Peyer's patch (tissue), 4 donors: ENCODE data around the gene PBRM1. TPM values are rescaled to one million over a fixed set of nuclear protein-coding genes. Genes with fewer than 3 reads are reported as not detected.

Source experiments
- DNase-seq, 3 donors: peaks; one replicate each; pipeline ENCODE4 v3.0.0-alpha.2; 2017 to 2019
- H3K27ac ChIP-seq, 4 donors: fragments of 200-600 bp; sonication (generic); one replicate each; pipeline ENCODE4 v1.5.1; 2016 to 2019
- H3K27me3 ChIP-seq, 2 donors: fragments of 200-600 bp; sonication (generic); one replicate each; pipeline ENCODE4 v1.5.1; 2019
- H3K36me3 ChIP-seq, 3 donors: fragments of 200-600 bp; sonication (generic); one replicate each; pipeline ENCODE4 v1.5.1; 2016 to 2019
- H3K4me1 ChIP-seq, 4 donors: fragments of 200-600 bp; sonication (generic); one replicate each; pipeline ENCODE4 v1.5.1; 2016 to 2019
- H3K4me3 ChIP-seq, 4 donors: fragments of 200-600 bp; sonication (generic); 1 replicate in 3 of 4; 2 replicates in 1 of 4; pipeline ENCODE4 v1.5.1; 2016 to 2019; ENCODE audit warnings: mild to moderate bottlenecking in 1 of 4
- H3K9me3 ChIP-seq, 4 donors: fragments of 200-600 bp; sonication (generic); one replicate each; pipeline ENCODE4 v1.5.1; 2016 to 2019; ENCODE audit warnings: mild to moderate bottlenecking in 1 of 4
- POLR2A ChIP-seq, 2 donors: fragments of 450-650 bp; IDR thresholded peaks; one replicate each; pipeline ENCODE4 v1.5.1; 2017; ENCODE audit warnings: antibody characterized with exemption in 2 of 2, mild to moderate bottlenecking in 2 of 2, moderate library complexity in 2 of 2
- total RNA-seq, 4 donors: library from RNA; depleted of rRNA; stranded (reverse); fragments of >200 nt; gene quantifications; one replicate each; pipeline ENCODE4 v1.1.0, GENCODE V29; 2016
- TF ChIP-seq, protein P1 (sequence below), 6 experiments: fragments of 450-650 bp in 4 of 6; fragments of 200-600 bp in 2 of 6; sonication (generic) in 1 of 6; IDR thresholded peaks; one replicate each; pipeline ENCODE4 v1.5.1; 2017 to 2019; ENCODE audit warnings: antibody characterized with exemption in 6 of 6, mild to moderate bottlenecking in 3 of 6, moderate library complexity in 1 of 6

The PBRM1 gene
- total RNA-seq, 4 donors from 2014 or later = 68.1 to 120 (median 82.1) TPM

DNA sequence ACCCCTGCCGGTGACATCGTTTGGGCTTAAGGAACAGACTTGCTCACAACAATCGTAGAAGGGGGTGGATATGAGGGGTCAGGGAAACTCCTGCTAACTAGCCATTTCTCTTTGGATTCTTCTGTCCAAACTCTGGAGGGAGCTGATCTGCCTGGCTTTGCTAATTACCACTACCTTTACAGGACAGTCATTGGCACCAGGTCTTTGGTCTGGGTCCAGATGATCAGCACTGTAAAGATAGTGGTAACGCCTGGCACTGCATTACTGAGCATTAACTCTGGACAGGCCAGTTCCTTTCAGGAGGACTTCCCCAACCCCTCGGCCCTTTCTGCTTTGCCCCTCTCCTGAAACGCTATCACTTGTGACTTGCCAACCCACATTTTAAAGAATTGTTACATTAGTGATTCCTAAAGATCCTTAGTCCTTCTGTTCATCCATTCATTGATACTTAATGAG lies 148.5 kb downstream of the PBRM1 start:
- peak overlapping the region; percentile 75 to 89 (median 84) for H3K27ac ChIP-seq
- H3K4me1 ChIP-seq = peaks cover 4 to 42% (median 18%) of the 10 kb centered on the region in 4 donors
- H3K27me3 ChIP-seq = no peaks in the 10 kb centered on the region
- H3K36me3 ChIP-seq = peaks cover 0 to 12% (median 0%) of the 10 kb centered on the region in 3 donors
- TF ChIP-seq POLR2A (IDR thresholded peaks at IDR 0.05) = no peak
- TF ChIP-seq, protein P1, sequence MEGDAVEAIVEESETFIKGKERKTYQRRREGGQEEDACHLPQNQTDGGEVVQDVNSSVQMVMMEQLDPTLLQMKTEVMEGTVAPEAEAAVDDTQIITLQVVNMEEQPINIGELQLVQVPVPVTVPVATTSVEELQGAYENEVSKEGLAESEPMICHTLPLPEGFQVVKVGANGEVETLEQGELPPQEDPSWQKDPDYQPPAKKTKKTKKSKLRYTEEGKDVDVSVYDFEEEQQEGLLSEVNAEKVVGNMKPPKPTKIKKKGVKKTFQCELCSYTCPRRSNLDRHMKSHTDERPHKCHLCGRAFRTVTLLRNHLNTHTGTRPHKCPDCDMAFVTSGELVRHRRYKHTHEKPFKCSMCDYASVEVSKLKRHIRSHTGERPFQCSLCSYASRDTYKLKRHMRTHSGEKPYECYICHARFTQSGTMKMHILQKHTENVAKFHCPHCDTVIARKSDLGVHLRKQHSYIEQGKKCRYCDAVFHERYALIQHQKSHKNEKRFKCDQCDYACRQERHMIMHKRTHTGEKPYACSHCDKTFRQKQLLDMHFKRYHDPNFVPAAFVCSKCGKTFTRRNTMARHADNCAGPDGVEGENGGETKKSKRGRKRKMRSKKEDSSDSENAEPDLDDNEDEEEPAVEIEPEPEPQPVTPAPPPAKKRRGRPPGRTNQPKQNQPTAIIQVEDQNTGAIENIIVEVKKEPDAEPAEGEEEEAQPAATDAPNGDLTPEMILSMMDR (IDR thresholded peaks at IDR 0.05) = peak in 2 of 6 experiments; percentile 17 to 22
- no peaks in the 10 kb centered on the region for H3K9me3 ChIP-seq
- H3K4me3 ChIP-seq = peak overlapping the region; percentile 60 to 73 (median 62)
- no peak for DNase-seq

DNA sequence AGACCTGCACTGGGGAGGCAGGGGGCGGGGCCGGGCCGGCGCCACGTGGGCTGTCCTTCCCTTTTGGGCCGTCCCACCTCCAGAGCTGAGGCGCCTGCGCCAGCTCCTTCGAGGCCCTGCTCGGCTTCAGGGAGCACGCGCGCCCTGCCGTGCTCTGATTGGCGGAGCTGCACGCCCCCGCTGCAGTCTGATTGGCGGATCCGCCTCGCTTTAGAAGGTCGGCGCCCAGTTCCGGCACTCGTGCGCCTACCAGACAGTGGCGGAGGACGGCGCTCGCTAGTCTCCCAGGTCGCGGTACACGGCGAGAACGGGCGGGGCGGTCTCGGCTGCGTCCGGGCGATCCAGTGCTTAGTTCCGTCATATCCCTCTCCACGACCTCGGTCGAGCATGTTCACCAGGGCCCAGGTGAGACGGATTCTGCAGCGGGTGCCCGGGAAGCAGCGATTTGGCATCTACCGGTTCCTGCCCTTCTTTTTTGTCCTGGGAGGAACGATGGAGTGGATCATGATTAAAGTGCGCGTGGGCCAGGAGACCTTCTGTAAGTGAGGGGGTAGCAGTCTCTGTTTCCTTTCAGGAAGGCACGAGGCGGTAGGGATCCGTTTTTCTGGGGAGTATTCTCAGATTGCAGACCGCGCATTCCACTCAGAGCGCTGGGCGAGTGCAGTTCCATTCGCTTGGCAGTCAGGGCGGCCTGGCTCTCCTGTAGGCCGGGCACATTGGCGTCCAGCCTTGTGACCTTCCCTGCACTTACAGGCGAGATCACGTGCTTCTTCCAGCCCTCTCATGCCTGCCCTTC lies 149.1 kb downstream of the PBRM1 start, which contains the start of gene UQCC5:
TSS of gene UQCC5 (plus strand) at position 237 of the 796 bp plus-strand sequence. CDS start at position 388, 151 bp downstream.
- DNase-seq = peak; percentile 97 to 99 (median 98)
- peaks cover 0 to 12% (median 0%) of the 10 kb centered on the region in 3 donors for H3K36me3 ChIP-seq
- H3K27me3 ChIP-seq = no peaks in the 10 kb centered on the region
- H3K4me1 ChIP-seq = peaks cover 4 to 42% (median 20%) of the 10 kb centered on the region in 4 donors
- TF ChIP-seq POLR2A (IDR thresholded peaks at IDR 0.05) = peak; percentile 95 to 99
- TF ChIP-seq, protein P1 (IDR thresholded peaks at IDR 0.05) = no peak
- H3K27ac ChIP-seq = peak within 1 kb of the TSS; percentile 75 to 89 (median 84)
- no peaks in the 10 kb centered on the region for H3K9me3 ChIP-seq
- H3K4me3 ChIP-seq = peak within 1 kb of the TSS; percentile 60 to 73 (median 62)

DNA sequence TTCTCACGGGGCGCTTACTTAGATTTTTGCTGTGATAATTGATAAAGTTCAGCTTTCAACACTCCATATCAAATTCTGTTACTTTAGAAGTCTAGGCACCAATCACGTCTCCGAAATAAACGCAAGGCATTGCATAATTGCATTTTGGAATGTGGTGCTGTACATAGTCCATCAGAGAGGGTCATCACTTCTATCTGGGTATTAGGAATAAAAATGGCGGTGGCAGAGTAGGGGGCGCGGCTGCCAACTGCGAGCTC lies 149.7 kb downstream of the PBRM1 start:
- no peaks in the 10 kb centered on the region for H3K27me3 ChIP-seq
- H3K27ac ChIP-seq = peak overlapping the region in 3 of 4 donors; percentile 26 to 75 (median 26)
- DNase-seq = no peak
- H3K4me3 ChIP-seq = peak overlapping the region; percentile 37 to 63 (median 60)
- no peaks in the 10 kb centered on the region for H3K9me3 ChIP-seq
- no peak for TF ChIP-seq POLR2A (IDR thresholded peaks at IDR 0.05)
- TF ChIP-seq, protein P1 (IDR thresholded peaks at IDR 0.05) = no peak
- peaks cover 0 to 8% (median 0%) of the 10 kb centered on the region in 3 donors for H3K36me3 ChIP-seq
- H3K4me1 ChIP-seq = peaks cover 4 to 42% (median 20%) of the 10 kb centered on the region in 4 donors

DNA sequence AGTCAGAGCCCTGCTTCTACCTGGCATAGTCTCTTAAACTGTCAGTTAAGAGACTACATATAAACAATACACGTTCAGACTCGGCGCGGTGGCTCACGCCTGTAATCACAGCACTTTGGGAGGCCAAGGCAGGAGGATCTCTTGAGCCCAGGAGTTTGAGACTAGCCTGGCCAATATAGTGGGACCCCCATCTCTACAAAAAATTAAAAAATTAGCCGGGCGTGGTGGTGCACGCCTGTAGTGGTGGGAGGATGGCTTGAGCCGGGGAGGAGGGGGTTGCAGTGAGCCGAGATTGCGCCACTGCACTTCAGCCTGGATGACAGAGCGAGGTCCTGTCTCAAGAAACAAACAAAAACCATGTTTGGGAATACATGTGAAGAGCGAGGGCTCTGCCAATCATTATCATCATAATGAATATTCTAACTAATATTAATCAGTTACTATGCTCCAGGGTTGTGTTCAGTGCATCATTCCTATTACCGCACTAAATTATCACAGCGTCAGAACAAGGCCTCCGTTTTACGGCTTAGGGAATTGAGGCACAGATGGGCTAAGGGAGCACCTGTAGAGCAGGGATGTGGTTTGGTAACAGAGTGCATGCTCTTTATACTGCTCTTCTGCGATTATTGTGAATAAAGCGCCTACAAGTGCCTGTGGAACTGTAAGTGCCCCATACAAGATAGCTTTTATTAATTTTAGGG lies 150.2 kb downstream of the PBRM1 start:
- Histone ChIP-seq H3K4me1 (peaks cover 4 to 42% (median 20%) of the 10 kb centered on the region in 4 donors), H3K4me3 (peak overlapping the region; percentile 37 to 63 (median 60)), H3K36me3 (peaks cover 0 to 3% (median 0%) of the 10 kb centered on the region in 3 donors), H3K27me3 (no peaks in the 10 kb centered on the region), H3K9me3 (no peaks in the 10 kb centered on the region), H3K27ac (peak overlapping the region in 3 of 4 donors; percentile 26 to 75 (median 26))
- TF ChIP-seq, protein P1 (IDR thresholded peaks at IDR 0.05) = no peak
- no peak for TF ChIP-seq POLR2A (IDR thresholded peaks at IDR 0.05)
- peak in 1 of 3 donors; percentile 45 for DNase-seq

DNA sequence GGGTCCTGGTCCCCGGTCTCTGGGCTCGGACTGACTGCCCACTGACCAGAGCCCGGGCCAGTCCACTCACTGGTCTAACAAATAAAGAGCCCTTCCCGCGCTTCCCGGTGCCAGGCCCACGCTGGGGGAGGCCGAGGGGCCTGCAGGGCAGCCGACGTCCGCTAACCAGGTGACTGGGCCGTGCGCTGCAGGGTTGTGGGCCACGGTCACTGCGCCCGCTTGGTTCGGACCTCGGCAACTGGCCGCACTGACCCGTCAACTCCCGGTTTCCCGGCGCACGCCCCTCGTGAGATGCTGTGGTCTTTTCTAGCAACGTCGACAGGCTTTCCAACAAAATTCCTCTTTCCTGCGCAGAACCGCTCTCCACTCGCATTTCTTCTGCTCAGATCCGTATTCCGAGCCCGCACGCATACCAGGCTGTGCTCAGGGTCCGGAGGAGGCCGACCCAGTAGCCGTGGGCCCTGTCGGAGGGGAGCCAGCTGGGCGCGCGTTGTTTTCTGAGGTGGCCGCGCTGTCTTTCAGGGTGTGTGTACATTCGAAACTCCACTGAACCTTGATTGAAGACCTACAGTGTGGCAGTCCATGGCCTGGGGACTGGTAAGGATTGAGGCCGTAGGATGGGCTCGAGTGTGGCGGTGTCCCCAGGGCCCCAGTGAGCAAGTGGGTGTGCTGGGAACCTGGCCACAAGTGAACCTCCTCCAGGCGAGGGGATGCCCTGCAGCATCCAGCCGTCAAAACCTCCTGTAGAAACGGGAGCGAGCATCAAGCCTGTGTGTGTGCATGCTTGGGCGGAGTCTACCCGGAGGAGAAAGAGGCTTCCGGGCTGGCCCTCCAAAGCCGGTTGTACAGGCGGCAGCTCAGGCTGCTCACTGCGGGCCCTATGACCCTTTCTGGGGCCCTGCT lies 151.2 kb downstream of the PBRM1 start:
- Histone ChIP-seq H3K27me3 (no peaks in the 10 kb centered on the region), H3K9me3 (no peaks in the 10 kb centered on the region), H3K27ac (peak overlapping the region; percentile 60 to 71 (median 64)), H3K4me1 (peaks cover 4 to 42% (median 20%) of the 10 kb centered on the region in 4 donors), H3K4me3 (peak overlapping the region; percentile 49 to 76 (median 66)), H3K36me3 (no peaks in the 10 kb centered on the region)
- TF ChIP-seq POLR2A (IDR thresholded peaks at IDR 0.05) = no peak
- TF ChIP-seq, protein P1 (IDR thresholded peaks at IDR 0.05) = no peak
- DNase-seq = peak in 2 of 3 donors; percentile 48 to 55
